Muscle of back (tissue), 13 donors: ENCODE measurements around the gene ZNF438. TPM values are rescaled to one million over a fixed set of nuclear protein-coding genes. Genes with fewer than 3 reads are reported as not detected.
"Not testable (repeated sequence)": the region's sequence is repeated elsewhere in the genome, so short reads cannot be mapped to it uniquely, and the experiment has no call there.

Experiments used
- DNase-seq, 3 donors: peaks; one replicate each; pipeline versions ENCODE4 v3.0.0 to v3.0.0-alpha.2; 2013
- long read RNA-seq, 9 donors: transcript quantifications; one replicate each; lab custom pipeline, GENCODE V29; 2026
- polyA plus RNA-seq, 10 donors: library from polyadenylated mRNA; unstranded; fragments of 120-200 nt; gene quantifications; one replicate each; pipeline ENCODE4 v1.2.1, GENCODE V29; 2013; ENCODE audit not compliant: insufficient read length in 10 of 10

Gene ZNF438
- 10 to 100 TPM in 9 of 10 donors, 1 to 10 TPM in 1; 9.9 to 19.7 (median 13.1) TPM for polyA plus RNA-seq
- long read RNA-seq, donor 1, partial matches to known transcripts, result 5 of 6 reads
- long read RNA-seq, donor 1, other reads (novel, unspliced or antisense), result 0 of 6 reads
- long read RNA-seq, donor 2, result 0 reads
- long read RNA-seq, donor 3, result 0 reads
- long read RNA-seq, donor 4, result 0 reads
- long read RNA-seq, donor 5, partial matches to known transcripts, result 5 of 5 reads
- long read RNA-seq, donor 5, other reads (novel, unspliced or antisense), result 0 of 5 reads
- long read RNA-seq, donor 6, partial matches to known transcripts, result 0 of 1 reads
- long read RNA-seq, donor 6, other reads (novel, unspliced or antisense), result 0 of 1 reads
- long read RNA-seq, donor 7, result 0 reads
- long read RNA-seq, donor 8, result 0 reads
- long read RNA-seq, donor 9, result 0 reads

- peak; percentile 97 to 99 (median 98) for DNase-seq
These were observed at the start of gene ZNF438 for GRCh38 chr10:31031558-31032257. Gene ZNF438, minus strand, starts transcription at chr10:31031865. Its CDS starts 154,831 bp downstream, at chr10:30877034.

GRCh38 chr10:31076610-31076988, 44.9 kb upstream of the ZNF438 start:
- DNase-seq, result no peak

DNA sequence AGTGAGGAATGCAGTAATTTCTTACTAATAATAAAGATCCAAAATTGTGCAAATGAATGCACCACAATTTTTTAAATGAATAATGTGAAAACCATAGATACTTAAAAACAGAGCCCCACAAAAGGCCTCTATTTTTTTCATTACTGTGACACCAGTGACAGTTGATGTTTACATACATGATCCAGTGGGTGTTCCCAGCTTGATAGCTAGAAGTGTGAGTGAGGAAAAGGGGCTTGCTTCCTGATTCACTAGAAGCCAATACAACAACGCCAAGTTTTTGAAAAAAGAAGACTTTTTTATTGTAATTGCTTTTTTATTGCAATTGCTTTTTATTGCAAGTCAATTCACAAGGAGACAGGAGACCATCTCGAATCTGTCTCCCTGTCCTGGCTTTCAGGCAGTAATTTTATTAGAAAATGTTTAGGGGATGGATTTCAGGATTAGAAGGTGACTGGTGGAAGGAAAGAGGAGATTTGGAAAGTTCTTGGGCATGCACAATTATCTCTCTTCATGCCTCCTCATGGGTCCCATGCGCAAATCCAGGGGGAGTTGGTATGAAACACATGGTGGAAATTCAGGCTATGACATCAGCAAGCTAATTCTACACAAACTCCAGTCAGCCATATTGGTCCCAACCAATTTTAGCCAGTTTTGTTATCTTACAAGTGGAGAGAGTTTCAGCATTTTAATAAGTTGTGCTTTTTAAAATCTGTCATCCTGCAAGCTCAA, 44.4 kb upstream of the ZNF438 start:
- no peak for DNase-seq

- DNase-seq, result peak in 2 of 3 donors; percentile 64 to 85
These were observed 43.8 kb upstream of the ZNF438 start for GRCh38 chr10:31075434-31075833.

GRCh38 chr10:31074722-31075086, 43.0 kb upstream of the ZNF438 start:
- no peak for DNase-seq

DNA sequence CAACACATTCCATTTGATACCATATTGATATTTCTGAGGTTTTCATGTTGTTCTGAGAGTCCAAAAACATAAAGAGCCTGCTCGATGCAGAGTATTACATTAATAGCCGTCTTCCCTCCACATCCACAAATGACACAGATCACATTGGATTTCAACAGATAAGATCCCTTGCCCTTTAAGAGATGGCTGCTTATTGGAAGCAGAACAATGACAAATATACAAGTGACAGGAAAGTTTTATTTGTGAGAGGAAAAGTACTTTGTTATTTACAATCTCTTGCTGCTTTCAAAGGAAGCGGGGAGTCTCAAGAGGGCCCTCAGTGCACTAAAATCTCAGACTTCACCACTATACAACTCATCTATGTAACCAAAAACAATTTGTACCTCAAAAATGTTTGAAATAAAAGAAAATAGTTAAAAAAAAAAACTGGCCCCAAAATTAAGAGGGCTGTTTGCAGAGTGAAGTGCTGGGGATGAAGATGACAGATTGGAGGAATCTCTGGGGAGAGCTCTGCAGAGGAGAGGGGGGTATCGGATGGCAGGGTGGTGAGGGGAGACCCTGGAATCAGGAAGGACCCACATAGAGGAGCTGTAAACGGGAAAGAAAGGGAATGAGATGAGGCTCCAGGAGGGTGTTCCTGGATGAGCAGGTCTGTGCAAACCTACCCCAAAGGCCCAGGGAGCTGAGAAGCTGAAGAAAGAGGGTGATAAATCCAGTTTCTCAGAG, 42.5 kb upstream of the ZNF438 start:
- peak in 1 of 3 donors; percentile 54 for DNase-seq

GRCh38 chr10:31073211-31073610, 41.5 kb upstream of the ZNF438 start:
- DNase-seq, result peak in 2 of 3 donors; percentile 46 to 76

DNA sequence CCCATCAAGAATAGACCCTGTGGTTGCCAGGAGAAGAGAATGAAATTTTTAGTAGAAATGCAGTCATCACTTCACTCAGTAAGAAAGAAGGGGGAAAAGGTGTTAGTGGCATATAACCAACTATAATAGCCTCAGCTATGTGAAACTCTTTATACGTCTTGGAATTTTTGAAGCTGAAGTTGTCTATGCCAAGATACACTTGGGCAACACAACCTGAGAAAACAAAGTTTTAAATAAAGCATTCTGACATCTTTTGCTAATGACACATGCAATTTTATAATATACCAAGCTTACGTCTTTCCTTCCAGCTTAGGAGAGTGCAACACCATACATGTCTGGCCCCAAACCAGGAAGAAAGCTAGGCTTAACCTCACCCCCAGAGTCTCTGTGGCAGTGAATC, 40.8 kb upstream of the ZNF438 start:
- no peak for DNase-seq

- peak in 1 of 3 donors; percentile 44 for DNase-seq
These were observed 39.8 kb upstream of the ZNF438 start for GRCh38 chr10:31071232-31072005.

DNA sequence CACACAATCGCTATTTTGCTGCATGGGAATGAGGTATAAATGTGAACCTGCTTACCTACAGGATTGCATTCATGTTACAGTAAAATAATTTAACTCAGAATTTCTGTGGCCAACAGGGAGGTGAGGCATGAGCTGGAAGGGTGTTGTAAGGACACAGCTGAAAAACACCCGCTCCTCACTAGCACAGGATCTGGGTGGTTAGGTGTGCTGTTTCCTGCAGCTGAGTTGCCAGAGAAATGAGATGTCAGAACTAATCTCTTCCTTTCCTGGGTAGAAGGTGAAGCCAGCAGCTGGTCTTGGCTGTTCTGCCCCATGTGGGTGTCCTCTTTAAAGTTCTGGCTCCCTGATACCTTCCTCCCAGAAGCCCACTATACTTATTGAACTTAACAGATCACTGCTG, 39.0 kb upstream of the ZNF438 start:
- no peak for DNase-seq

DNA sequence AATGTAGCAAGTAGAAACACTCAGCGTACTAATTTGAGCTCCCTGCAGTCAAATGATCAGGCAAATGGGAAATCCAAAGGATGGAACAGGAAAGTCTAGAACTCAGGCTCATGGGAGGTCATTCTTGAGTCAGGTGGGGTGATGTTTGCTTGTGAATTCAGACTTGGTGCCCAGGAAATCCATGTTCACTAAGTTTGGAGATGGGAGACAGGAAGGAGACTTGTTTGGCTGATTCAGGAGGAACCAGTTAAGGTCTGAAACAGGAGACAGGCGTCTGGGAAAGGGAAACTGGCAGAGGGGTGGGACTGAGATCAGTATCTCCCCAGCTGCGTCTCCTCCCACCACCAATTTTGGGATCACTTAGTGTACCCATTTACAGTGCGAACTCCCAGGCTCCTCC, 38.4 kb upstream of the ZNF438 start:
- DNase-seq, result no peak

DNA sequence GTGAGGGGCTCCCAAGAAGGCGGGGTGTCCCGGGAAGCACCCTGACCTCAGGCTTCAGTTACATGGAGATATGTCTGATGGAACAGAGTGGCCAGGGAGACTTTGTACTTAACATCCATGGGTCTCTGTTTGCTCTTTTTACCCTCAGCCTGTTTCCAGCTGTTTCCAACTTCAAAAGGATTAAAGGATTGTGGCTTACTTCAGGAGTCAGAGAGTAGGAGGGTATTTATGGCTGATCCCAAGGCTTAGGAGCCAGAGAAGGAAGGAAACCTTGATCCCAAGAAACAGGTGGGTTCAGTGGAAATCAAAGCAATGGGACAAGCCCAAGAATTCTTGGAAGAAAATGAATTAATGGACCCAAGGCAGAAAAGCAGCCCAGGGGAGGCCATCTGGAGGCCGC, 37.7 kb upstream of the ZNF438 start:
- DNase-seq, result no peak

DNA sequence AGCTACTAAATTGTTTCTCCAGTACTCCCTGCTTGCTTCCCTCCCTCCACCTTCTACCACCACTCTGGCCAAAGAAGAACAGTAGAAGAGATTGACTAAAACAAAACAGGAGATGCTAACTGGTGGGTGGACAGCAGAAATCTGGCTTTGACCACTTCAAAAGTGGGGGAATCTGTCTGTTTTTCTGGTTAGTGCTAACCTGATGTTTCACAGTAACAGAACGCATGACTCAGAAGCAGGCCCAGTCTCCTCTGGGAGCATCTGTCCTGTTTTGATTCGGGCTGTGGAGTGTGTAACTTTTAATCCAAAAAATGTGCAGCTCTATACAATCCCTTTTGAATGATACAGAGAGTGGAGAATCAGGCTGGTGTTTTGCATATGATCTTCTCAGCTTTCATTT, 32.7 kb upstream of the ZNF438 start:
- peak; percentile 81 to 89 (median 84) for DNase-seq

- peak in 1 of 3 donors; percentile 74 for DNase-seq
These were observed 32.2 kb upstream of the ZNF438 start for GRCh38 chr10:31063841-31064240.

- DNase-seq, result peak; percentile 65 to 91 (median 82)
These were observed 31.2 kb upstream of the ZNF438 start for GRCh38 chr10:31062856-31063255.

- DNase-seq, result no peak
These were observed 30.3 kb upstream of the ZNF438 start for GRCh38 chr10:31061941-31062340.

DNA sequence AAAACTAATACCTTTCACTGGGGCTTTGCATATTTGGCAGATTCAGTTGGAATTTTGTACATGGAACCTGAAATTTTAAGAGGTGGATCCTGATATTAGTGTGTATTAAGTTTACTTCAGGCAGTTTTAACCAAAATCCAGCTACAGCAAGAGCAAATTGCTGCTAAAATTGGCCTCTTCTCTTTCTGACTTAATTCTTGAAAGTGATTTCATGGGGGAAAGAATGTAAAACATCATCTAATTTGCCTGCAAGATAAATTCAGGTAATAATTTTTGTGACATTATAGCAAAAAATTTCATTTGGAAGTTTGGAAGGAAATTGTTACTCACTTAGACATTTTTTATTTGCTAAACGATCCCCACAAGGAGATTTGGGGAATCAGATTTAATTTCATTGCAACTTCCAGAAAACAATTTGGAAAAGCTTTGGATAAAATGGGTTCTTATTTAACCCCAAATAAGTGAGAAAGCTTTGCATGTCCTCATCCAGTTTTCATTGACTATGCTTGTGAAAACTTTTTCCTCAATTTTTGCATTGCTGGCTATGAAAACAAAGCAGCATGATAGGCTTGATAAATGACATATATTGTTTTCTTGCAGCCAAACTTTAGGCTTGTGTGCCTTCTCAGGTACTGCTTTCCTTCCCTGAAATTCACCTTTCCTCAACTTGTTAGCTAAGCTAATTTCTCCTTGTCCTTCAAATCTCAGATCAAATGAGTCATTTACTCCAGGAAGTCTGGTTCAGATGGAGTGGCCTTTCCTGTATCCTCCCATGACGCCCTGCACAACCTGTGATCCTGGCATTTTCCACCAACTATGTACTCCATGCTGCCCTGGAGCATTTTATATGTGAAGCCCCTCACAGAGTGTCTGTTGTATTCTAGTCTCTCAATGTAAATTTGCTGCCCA, 27.4 kb upstream of the ZNF438 start:
- DNase-seq, result peak; percentile 49 to 75 (median 64)

- not testable (repeated sequence) for DNase-seq
These were observed 25.0 kb upstream of the ZNF438 start for GRCh38 chr10:31056678-31057077.

DNA sequence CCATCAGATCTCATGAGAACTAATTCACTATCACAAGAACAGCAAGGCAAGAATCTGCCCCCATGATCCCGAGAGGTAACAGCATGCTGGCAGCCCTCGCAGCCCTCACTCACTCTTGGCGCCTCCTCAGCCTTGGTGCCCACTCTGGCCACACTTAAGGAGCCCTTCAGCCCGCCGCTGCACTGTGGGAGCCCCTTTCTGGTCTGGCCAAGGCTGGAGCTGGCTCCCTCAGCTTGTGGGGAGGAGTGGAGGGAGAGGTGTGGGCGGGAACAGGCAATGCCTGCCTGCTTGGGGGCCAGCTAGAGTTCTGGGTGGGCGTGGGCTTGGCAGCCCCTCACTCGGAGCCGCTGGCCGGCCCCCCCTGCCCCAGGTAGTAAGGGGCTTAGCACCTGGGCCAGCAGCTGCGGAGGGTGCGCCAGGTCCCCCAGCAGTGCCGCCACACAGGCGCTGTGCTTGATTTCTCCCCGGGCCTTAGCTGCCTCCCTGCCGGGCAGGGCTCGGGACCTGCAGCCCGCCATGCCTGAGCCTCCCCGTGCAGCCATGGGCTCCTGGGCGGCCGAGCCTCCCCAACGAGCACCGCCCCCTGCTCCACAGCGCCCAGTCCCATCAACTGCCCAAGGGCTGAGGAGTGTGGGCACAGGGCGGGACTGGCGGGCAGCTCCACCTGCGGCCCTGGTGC, 24.0 kb upstream of the ZNF438 start:
- DNase-seq, result no peak
